Superior temporal gyrus (tissue), 1 donor: ENCODE results near the gene CACHD1.
"Not testable (repeated sequence)": the region's sequence is repeated elsewhere in the genome, so short reads cannot be mapped to it uniquely, and the experiment has no call there.

Source experiments
- DNase-seq: peaks from one replicate; pipeline ENCODE4 v3.0.0-alpha.2; 2016; ENCODE audit errors: extremely low spot score

Gene CACHD1

GRCh38 chr1:64696879-64697278, 226.9 kb downstream of the CACHD1 start:
- no peak for DNase-seq

- DNase-seq, result no peak
Measured at GRCh38 chr1:64699327-64699726, 229.4 kb downstream of the CACHD1 start.

GRCh38 chr1:64701071-64701470, 231.1 kb downstream of the CACHD1 start:
- DNase-seq, result no peak

GRCh38 chr1:64701886-64702285, 232.0 kb downstream of the CACHD1 start:
- DNase-seq, result no peak

GRCh38 chr1:64702670-64703069, 232.7 kb downstream of the CACHD1 start:
- DNase-seq, result not testable (repeated sequence)

GRCh38 chr1:64703600-64703999, 233.7 kb downstream of the CACHD1 start:
- no peak for DNase-seq

- DNase-seq, result no peak
Measured at GRCh38 chr1:64705591-64705990, 235.7 kb downstream of the CACHD1 start.

- DNase-seq, result no peak
Measured at GRCh38 chr1:64711266-64711665, 241.3 kb downstream of the CACHD1 start.

GRCh38 chr1:64712049-64712448, 242.1 kb downstream of the CACHD1 start:
- DNase-seq, result no peak

- DNase-seq, result no peak
Measured at GRCh38 chr1:64715186-64715585, 245.3 kb downstream of the CACHD1 start.

- no peak for DNase-seq
Measured at GRCh38 chr1:64721135-64721534, 251.2 kb downstream of the CACHD1 start.

GRCh38 chr1:64721576-64722145, 251.7 kb downstream of the CACHD1 start:
- DNase-seq, result no peak

- DNase-seq, result peak; percentile 20
Measured at GRCh38 chr1:64727861-64728260, 257.9 kb downstream of the CACHD1 start.

- no peak for DNase-seq
Measured at GRCh38 chr1:64733581-64734286, 263.8 kb downstream of the CACHD1 start.

GRCh38 chr1:64734287-64734652, 264.3 kb downstream of the CACHD1 start:
- DNase-seq, result no peak

- not testable (repeated sequence) for DNase-seq
Measured at GRCh38 chr1:64740687-64741086, 270.8 kb downstream of the CACHD1 start.
